K562 (cell line): ENCODE data around the gene ALDH16A1. TPM values are rescaled to one million over a fixed set of nuclear protein-coding genes. Genes with fewer than 3 reads are reported as not detected.

Source experiments
- ASH1L ChIP-seq: fragments of 450-650 bp; IDR thresholded peaks from 2 replicates; pipeline ENCODE4 v1.6.1; 2018; ENCODE audit warnings: borderline replicate concordance, mild to moderate bottlenecking, low read depth; ENCODE audit not compliant: partially characterized antibody
- ATF1 ChIP-seq, 2 experiments: fragments of 450-650 bp in 1 of 2; IDR thresholded peaks; 2 replicates each; pipeline ENCODE4 v1.6.1; 2016; ENCODE audit warnings: missing compliant biosample characterization in 1 of 2, missing genetic modification characterization in 1 of 2
- CBX2 ChIP-seq: fragments of 200-600 bp; sonication (generic); IDR thresholded peaks from one replicate; pipeline ENCODE4 v1.6.1; 2012; ENCODE audit warnings: mild to moderate bottlenecking, low read length, inconsistent platforms; ENCODE audit not compliant: insufficient read depth, poor library complexity, severe bottlenecking
- DMBX1 ChIP-seq: fragments of 250-450 bp; sonication (Bioruptor Pico); IDR thresholded peaks from 2 replicates; pipeline ENCODE4 v1.8.0; 2022; ENCODE audit warnings: inconsistent platforms, mild to moderate bottlenecking, moderate library complexity, borderline replicate concordance
- DPF2 ChIP-seq: fragments of 450-650 bp; IDR thresholded peaks from 2 replicates; pipeline ENCODE4 v1.6.1; 2016
- ERF ChIP-seq: fragments of 450-650 bp; formaldehyde crosslinking; IDR thresholded peaks from 2 replicates; pipeline ENCODE4 v1.4.0; 2020; ENCODE audit warnings: mild to moderate bottlenecking, mixed read lengths
- FOXJ2 ChIP-seq: fragments of 200-800 bp; sonication (Bioruptor generic); IDR thresholded peaks from 2 replicates; pipeline ENCODE4 v1.6.1; 2016; ENCODE audit warnings: missing genetic modification characterization, missing compliant biosample characterization
- GABPA ChIP-seq: fragments of 200-800 bp; sonication (Bioruptor generic); conservative IDR thresholded peaks from 2 replicates; pipeline ENCODE4 v1.6.1; 2016; ENCODE audit warnings: low read depth, missing genetic modification characterization, missing compliant biosample characterization
- GATAD2A ChIP-seq: fragments of 450-650 bp; IDR thresholded peaks from 2 replicates; pipeline ENCODE4 v1.6.1; 2017
- L3MBTL2 ChIP-seq: fragments of 450-650 bp; IDR thresholded peaks from 2 replicates; pipeline ENCODE4 v1.6.1; 2016; ENCODE audit warnings: mild to moderate bottlenecking, moderate library complexity
- MTA3 ChIP-seq: fragments of 450-650 bp; formaldehyde crosslinking; IDR thresholded peaks from 2 replicates; pipeline ENCODE4 v1.6.1; 2017; ENCODE audit warnings: mild to moderate bottlenecking, borderline replicate concordance
- MYBL2 ChIP-seq, 2 experiments: fragments of 450-650 bp in 1 of 2; sonication (generic) in 1 of 2; formaldehyde crosslinking in 1 of 2; IDR thresholded peaks; 2 replicates each; pipeline versions ENCODE4 v1.6.1 to v1.8.1; 2017 to 2022; ENCODE audit warnings: borderline replicate concordance in 1 of 2, inconsistent platforms in 1 of 2, low read depth in 1 of 2, mild to moderate bottlenecking in 1 of 2, missing genetic modification reagents in 1 of 2, moderate library complexity in 1 of 2
- PHF8 ChIP-seq: fragments of 200-600 bp; sonication (generic); IDR thresholded peaks from 2 replicates; pipeline ENCODE4 v1.6.1; 2012; ENCODE audit warnings: mixed run types, mild to moderate bottlenecking, inconsistent platforms, low read length, moderate library complexity, borderline replicate concordance
- SAP30 ChIP-seq: fragments of 200-600 bp; sonication (generic); IDR thresholded peaks from 2 replicates; pipeline ENCODE4 v1.6.1; 2012; ENCODE audit warnings: borderline replicate concordance, low read depth, mild to moderate bottlenecking, moderate library complexity, low read length, control low read depth, inconsistent platforms; ENCODE audit not compliant: insufficient read depth, poor library complexity, severe bottlenecking
- SRF ChIP-seq, 2 experiments: fragments of 250-450, 450-650 bp in 1 of 2; sonication (Bioruptor Pico) in 1 of 2; sonication (generic) in 1 of 2; formaldehyde crosslinking; IDR thresholded peaks; 2 replicates each; pipeline versions ENCODE4 v1.5.0 to v1.5.1; 2020 to 2022; ENCODE audit warnings: mild to moderate bottlenecking in 1 of 2, missing genetic modification reagents in 1 of 2
- TARDBP ChIP-seq: fragments of 450-650 bp; IDR thresholded peaks from 2 replicates; pipeline ENCODE4 v1.6.1; 2016
- ZC3H11A ChIP-seq: IDR thresholded peaks from 2 replicates; pipeline ENCODE4 v1.6.1; 2012; ENCODE audit warnings: low read depth, low read length, improper control_type of control experiment
- ZFX ChIP-seq: sonication (generic); formaldehyde crosslinking; IDR thresholded peaks from 2 replicates; pipeline ENCODE4 v1.8.0; 2022; ENCODE audit warnings: mild to moderate bottlenecking, missing genetic modification reagents, moderate library complexity
- ZNF121 ChIP-seq: sonication (generic); formaldehyde crosslinking; conservative IDR thresholded peaks from 2 replicates; pipeline ENCODE4 v1.8.0; 2022; ENCODE audit warnings: missing genetic modification reagents
- ZNF175 ChIP-seq: fragments of 200-800 bp; sonication (Bioruptor generic); IDR thresholded peaks from 2 replicates; pipeline ENCODE4 v1.6.1; 2016; ENCODE audit warnings: low read depth, mild to moderate bottlenecking, missing genetic modification characterization, missing compliant biosample characterization
- ZNF766 ChIP-seq: fragments of 200-800 bp; sonication (Bioruptor generic); conservative IDR thresholded peaks from 2 replicates; pipeline ENCODE4 v1.6.1; 2016; ENCODE audit warnings: missing genetic modification characterization, missing compliant biosample characterization
- ZNF79 ChIP-seq: fragments of 250-450 bp; sonication (Bioruptor Pico); IDR thresholded peaks from 2 replicates; pipeline ENCODE4 v1.4.0; 2020; ENCODE audit warnings: low read depth, mild to moderate bottlenecking, moderate library complexity
- polyA plus RNA-seq, 8 experiments: library from polyadenylated mRNA; depleted of rRNA in 4 of 8; stranded (reverse) in 5 of 8; unstranded in 3 of 8; fragments of >200 nt; fragmentation: Nextera tagmentation in 2 of 8; fragmentation: Illumina TruSeq in 1 of 8; extraction: Ambion mirVana in 2 of 8; extraction: Trizol in 1 of 8; gene quantifications; 2 replicates each; pipeline versions ENCODE4 v1.2.1 to v1.2.3, GENCODE V29; 2011 to 2014; ENCODE audit warnings: inconsistent platforms in 1 of 8, missing spikeins in 1 of 8
- total RNA-seq, 7 experiments: library from RNA; depleted of rRNA in 6 of 7; stranded (reverse); fragments of >200 nt in 6 of 7; fragmentation: Illumina TruSeq in 2 of 7; extraction: Trizol in 2 of 7; gene quantifications; 2 replicates each; pipeline versions ENCODE4 v1.2.1 to v1.2.3, GENCODE V29; 2011 to 2021; ENCODE audit warnings: low replicate concordance in 1 of 7
- TF ChIP-seq, protein P1 (sequence below): sonication (generic); formaldehyde crosslinking; IDR thresholded peaks from 2 replicates; pipeline ENCODE4 v1.9.0; 2022; ENCODE audit warnings: mild to moderate bottlenecking, missing genetic modification reagents
- TF ChIP-seq, protein P2 (sequence below): sonication (generic); formaldehyde crosslinking; IDR thresholded peaks from 2 replicates; pipeline ENCODE4 v1.8.1; 2023; ENCODE audit warnings: mild to moderate bottlenecking, missing genetic modification reagents
- TF ChIP-seq, protein P3 (sequence below): sonication (generic); formaldehyde crosslinking; IDR thresholded peaks from 2 replicates; pipeline ENCODE4 v1.8.0; 2022; ENCODE audit warnings: missing genetic modification reagents, mild to moderate bottlenecking, borderline replicate concordance

The ALDH16A1 gene
- total and polyA plus RNA-seq, 9 of the 15 experiments (the other 6 are each of a cell fraction or from before 2014, with no cell fraction given): 2.2 to 52.2 (median 7.6) TPM

DNA sequence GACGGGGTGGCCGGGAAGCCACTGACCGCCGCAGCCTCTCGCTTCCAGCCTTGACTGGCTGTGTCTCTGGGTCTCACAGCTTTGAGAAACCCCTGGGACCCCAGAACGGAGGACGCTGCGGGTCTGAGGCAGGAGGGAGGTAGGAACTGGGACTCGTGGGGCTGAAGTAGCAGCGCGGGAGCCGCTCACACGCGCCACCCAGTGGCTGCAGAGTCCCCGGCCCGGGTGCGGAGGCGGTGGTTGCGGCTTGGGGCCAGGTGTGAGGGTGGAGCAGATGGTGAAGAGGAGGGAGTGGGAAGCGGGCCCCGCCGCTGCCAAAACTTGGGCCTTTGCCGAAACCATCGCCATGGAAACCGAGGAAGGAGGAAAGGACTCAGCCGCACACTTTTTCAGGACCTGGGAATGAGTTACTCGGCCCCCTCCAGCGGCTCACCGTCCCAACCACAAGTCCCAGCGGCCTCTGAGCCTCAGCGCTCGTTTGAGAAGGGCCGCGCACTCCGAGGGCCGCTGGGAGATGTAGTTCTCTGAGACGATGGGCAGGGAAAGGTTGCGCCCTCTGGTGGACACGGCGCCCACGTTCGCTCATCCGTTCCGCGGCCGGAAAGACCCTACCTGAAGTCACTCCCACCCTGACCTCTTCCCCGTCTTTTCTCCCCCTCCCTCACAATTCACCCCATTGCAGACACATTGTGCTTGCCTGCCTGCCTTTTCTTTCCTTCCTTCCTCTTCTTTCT lies 9.5 kb upstream of the ALDH16A1 start (continued):
- TF ChIP-seq GABPA (peak; percentile 58), DMBX1 (CRISPR knock-in tag) (peak; percentile 60; the same call in 1 of the 2 replicates), ZNF175 (CRISPR knock-in tag) (peak; percentile 90; the same call in 1 of the 2 replicates), FOXJ2 (no peak), GATAD2A (peak; percentile 60; the same call in 1 of the 2 replicates), ERF (0 out of 2 replicates have a peak, but pooled peaks have one; percentile 54), SAP30 (peak; percentile 30), DPF2 (peak; percentile 49; the same call in 1 of the 2 replicates), L3MBTL2 (peak; percentile 86), ZNF121 (CRISPR knock-in tag) (no peak), ZC3H11A (no peak), ASH1L (no peak), ATF1 (CRISPR knock-in tag; IDR thresholded peaks at IDR 0.05) (no peak), ATF1 (tag; IDR thresholded peaks at IDR 0.05) (peak; percentile 80), ZNF79 (CRISPR knock-in tag) (no peak), SRF (CRISPR knock-in tag; IDR thresholded peaks at IDR 0.05) (peak in 1 of 2 experiments; percentile 42; a peak in 2 of 4 replicates), ZFX (CRISPR knock-in tag) (peak; percentile 61), TARDBP (peak; percentile 83), MTA3 (peak; percentile 71; the same call in 1 of the 2 replicates), ZNF766 (CRISPR knock-in tag) (peak; percentile 98), PHF8 (peak; percentile 47; the same call in 1 of the 2 replicates), MYBL2 (IDR thresholded peaks at IDR 0.05; ENCODE audit: low read depth) (no peak), MYBL2 (CRISPR knock-in tag; IDR thresholded peaks at IDR 0.05; ENCODE audit: borderline replicate concordance) (no peak), CBX2 (no peak)
- TF ChIP-seq, protein P1, sequence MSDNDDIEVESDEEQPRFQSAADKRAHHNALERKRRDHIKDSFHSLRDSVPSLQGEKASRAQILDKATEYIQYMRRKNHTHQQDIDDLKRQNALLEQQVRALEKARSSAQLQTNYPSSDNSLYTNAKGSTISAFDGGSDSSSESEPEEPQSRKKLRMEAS (CRISPR knock-in tag): peak; percentile 84
- TF ChIP-seq, protein P2, sequence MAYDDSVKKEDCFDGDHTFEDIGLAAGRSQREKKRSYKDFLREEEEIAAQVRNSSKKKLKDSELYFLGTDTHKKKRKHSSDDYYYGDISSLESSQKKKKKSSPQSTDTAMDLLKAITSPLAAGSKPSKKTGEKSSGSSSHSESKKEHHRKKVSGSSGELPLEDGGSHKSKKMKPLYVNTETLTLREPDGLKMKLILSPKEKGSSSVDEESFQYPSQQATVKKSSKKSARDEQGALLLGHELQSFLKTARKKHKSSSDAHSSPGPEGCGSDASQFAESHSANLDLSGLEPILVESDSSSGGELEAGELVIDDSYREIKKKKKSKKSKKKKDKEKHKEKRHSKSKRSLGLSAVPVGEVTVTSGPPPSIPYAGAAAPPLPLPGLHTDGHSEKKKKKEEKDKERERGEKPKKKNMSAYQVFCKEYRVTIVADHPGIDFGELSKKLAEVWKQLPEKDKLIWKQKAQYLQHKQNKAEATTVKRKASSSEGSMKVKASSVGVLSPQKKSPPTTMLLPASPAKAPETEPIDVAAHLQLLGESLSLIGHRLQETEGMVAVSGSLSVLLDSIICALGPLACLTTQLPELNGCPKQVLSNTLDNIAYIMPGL (CRISPR knock-in tag): peak; percentile 43; the same call in 1 of the 2 replicates
- TF ChIP-seq, protein P3, sequence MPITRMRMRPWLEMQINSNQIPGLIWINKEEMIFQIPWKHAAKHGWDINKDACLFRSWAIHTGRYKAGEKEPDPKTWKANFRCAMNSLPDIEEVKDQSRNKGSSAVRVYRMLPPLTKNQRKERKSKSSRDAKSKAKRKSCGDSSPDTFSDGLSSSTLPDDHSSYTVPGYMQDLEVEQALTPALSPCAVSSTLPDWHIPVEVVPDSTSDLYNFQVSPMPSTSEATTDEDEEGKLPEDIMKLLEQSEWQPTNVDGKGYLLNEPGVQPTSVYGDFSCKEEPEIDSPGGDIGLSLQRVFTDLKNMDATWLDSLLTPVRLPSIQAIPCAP: no peak
